Muscle of leg (tissue), 11 donors: ENCODE data around the gene LETM1. TPM values are rescaled to one million over a fixed set of nuclear protein-coding genes. Genes with fewer than 3 reads are reported as not detected.

ENCODE experiments used
- DNase-seq: peaks from one replicate; pipeline ENCODE4 v3.0.0; 2013
- H3K27ac ChIP-seq: one replicate; pipeline ENCODE4 v1.5.1; 2013; ENCODE audit warnings: mild to moderate bottlenecking, low read length, control low read depth
- H3K27me3 ChIP-seq: one replicate; pipeline ENCODE4 v1.6.1; 2013; ENCODE audit warnings: low read length; ENCODE audit not compliant: control insufficient read depth, insufficient read depth
- H3K36me3 ChIP-seq: one replicate; pipeline ENCODE4 v1.6.1; 2013; ENCODE audit warnings: low read length; ENCODE audit not compliant: control insufficient read depth, insufficient read depth
- H3K4me1 ChIP-seq: one replicate; pipeline ENCODE4 v1.6.1; 2013; ENCODE audit warnings: low read length; ENCODE audit not compliant: control insufficient read depth, insufficient read depth
- H3K4me3 ChIP-seq: one replicate; pipeline ENCODE4 v1.5.1; 2013; ENCODE audit warnings: low read length, control low read depth
- H3K9me3 ChIP-seq: replicated peaks from 2 replicates; pipeline ENCODE4 v1.6.1; 2013; ENCODE audit warnings: low read depth, low read length; ENCODE audit not compliant: control insufficient read depth
- WGBS: methylation state at CpG from one replicate; pipeline ENCODE4 v1.1.5; 2013; ENCODE audit warnings: missing lambda C conversion rate; ENCODE audit not compliant: insufficient coverage; 5-methylcytosine and 5-hydroxymethylcytosine counted together
- polyA plus RNA-seq, 8 donors: library from polyadenylated mRNA; unstranded; fragments of 120-200 nt; gene quantifications; one replicate each; pipeline versions ENCODE4 v1.2.1 to v1.2.3, GENCODE V29; 2013; ENCODE audit warnings: inconsistent platforms in 1 of 8, low replicate concordance in 1 of 8; ENCODE audit not compliant: insufficient read length in 8 of 8, insufficient read depth in 1 of 8
- total RNA-seq: library from RNA; stranded (reverse); fragments of 120-200 nt; gene quantifications from one replicate; pipeline ENCODE4 v1.2.4, GENCODE V29; 2013

The LETM1 gene
- total and polyA plus RNA-seq, 9 donors = 11.7 to 20.1 (median 15.7) TPM

GRCh38 chr4:1770791-1771231, 85.1 kb downstream of the LETM1 start:
- no peak overlapping the region for H3K27ac ChIP-seq
- peaks cover 43% of the 10 kb centered on the region for H3K4me1 ChIP-seq
- H3K27me3 ChIP-seq = peaks cover 33% of the 10 kb centered on the region
- H3K36me3 ChIP-seq = no peaks in the 10 kb centered on the region
- DNase-seq = no peak
- H3K4me3 ChIP-seq = no peak overlapping the region
- 74% methylated on average over 10 of the region's 11 CpGs for WGBS
- no peaks in the 10 kb centered on the region for H3K9me3 ChIP-seq

- no peak for DNase-seq
- Histone ChIP-seq H3K9me3 (no peaks in the 10 kb centered on the region), H3K27ac (no peak overlapping the region), H3K4me1 (peaks cover 43% of the 10 kb centered on the region), H3K27me3 (peaks cover 35% of the 10 kb centered on the region), H3K36me3 (no peaks in the 10 kb centered on the region), H3K4me3 (no peak overlapping the region)
- 15% methylated on average over 21 of the region's 33 CpGs for WGBS
These were observed 85.7 kb downstream of the LETM1 start for GRCh38 chr4:1770245-1770644.

GRCh38 chr4:1769692-1770091, 86.3 kb downstream of the LETM1 start:
- H3K9me3 ChIP-seq = no peaks in the 10 kb centered on the region
- 81% methylated on average over 4 of the region's 6 CpGs for WGBS
- peaks cover 38% of the 10 kb centered on the region for H3K27me3 ChIP-seq

GRCh38 chr4:1768367-1769034, 87.5 kb downstream of the LETM1 start:
- H3K4me3 ChIP-seq = no peak overlapping the region
- 45% methylated on average over 20 of the region's 23 CpGs for WGBS
- H3K9me3 ChIP-seq = no peaks in the 10 kb centered on the region
- H3K4me1 ChIP-seq = peaks cover 41% of the 10 kb centered on the region
- no peak overlapping the region for H3K27ac ChIP-seq
- no peaks in the 10 kb centered on the region for H3K36me3 ChIP-seq
- DNase-seq = no peak
- H3K27me3 ChIP-seq = peaks cover 43% of the 10 kb centered on the region

More at GRCh38 chr4:1769692-1770091, 86.3 kb downstream of the LETM1 start:
- H3K27ac ChIP-seq = no peak overlapping the region
- H3K4me1 ChIP-seq = peaks cover 43% of the 10 kb centered on the region
- no peak overlapping the region for H3K4me3 ChIP-seq
- DNase-seq = no peak
- no peaks in the 10 kb centered on the region for H3K36me3 ChIP-seq

- no peak for DNase-seq
- Histone ChIP-seq H3K4me3 (no peak overlapping the region), H3K27me3 (peaks cover 45% of the 10 kb centered on the region), H3K4me1 (peaks cover 39% of the 10 kb centered on the region), H3K9me3 (no peaks in the 10 kb centered on the region), H3K36me3 (no peaks in the 10 kb centered on the region), H3K27ac (no peak overlapping the region)
- WGBS = 6% methylated on average over 7 of the region's 32 CpGs
These were observed 88.1 kb downstream of the LETM1 start for GRCh38 chr4:1767770-1768366.

GRCh38 chr4:1767061-1767769, 88.7 kb downstream of the LETM1 start:
- DNase-seq = no peak
- Histone ChIP-seq H3K9me3 (no peaks in the 10 kb centered on the region), H3K4me1 (peaks cover 33% of the 10 kb centered on the region), H3K27ac (no peak overlapping the region), H3K4me3 (no peak overlapping the region), H3K27me3 (peaks cover 45% of the 10 kb centered on the region), H3K36me3 (no peaks in the 10 kb centered on the region)
- WGBS = under 1% methylated on average over 54 of the region's 84 CpGs

- 34% methylated on average over 37 of the region's 41 CpGs for WGBS
- no peak overlapping the region for H3K27ac ChIP-seq
- H3K4me1 ChIP-seq = peaks cover 26% of the 10 kb centered on the region
- H3K9me3 ChIP-seq = no peaks in the 10 kb centered on the region
- no peak overlapping the region for H3K4me3 ChIP-seq
- no peaks in the 10 kb centered on the region for H3K36me3 ChIP-seq
- H3K27me3 ChIP-seq = peaks cover 48% of the 10 kb centered on the region
- no peak for DNase-seq
These were observed 89.6 kb downstream of the LETM1 start for GRCh38 chr4:1766106-1767060.

- Histone ChIP-seq H3K4me3 (no peak overlapping the region), H3K27ac (no peak overlapping the region), H3K36me3 (no peaks in the 10 kb centered on the region), H3K9me3 (no peaks in the 10 kb centered on the region), H3K27me3 (peaks cover 44% of the 10 kb centered on the region), H3K4me1 (peaks cover 28% of the 10 kb centered on the region)
- 77% methylated on average over 8 of the region's 10 CpGs for WGBS
- DNase-seq = no peak
These were observed 90.4 kb downstream of the LETM1 start for GRCh38 chr4:1765409-1766072.

- no peaks in the 10 kb centered on the region for H3K9me3 ChIP-seq
- WGBS = 94% methylated on average over 3 of the region's 9 CpGs
- no peak for DNase-seq
- H3K27me3 ChIP-seq = peaks cover 42% of the 10 kb centered on the region
- H3K36me3 ChIP-seq = no peaks in the 10 kb centered on the region
- H3K27ac ChIP-seq = no peak overlapping the region
- H3K4me3 ChIP-seq = no peak overlapping the region
- peaks cover 34% of the 10 kb centered on the region for H3K4me1 ChIP-seq
These were observed 91.3 kb downstream of the LETM1 start for GRCh38 chr4:1764670-1765069.
